HUDEP-2 (cell line): ENCODE data around the gene ZNF14.
"Not testable (repeated sequence)": the region's sequence is repeated elsewhere in the genome, so short reads cannot be mapped to it uniquely, and the experiment has no call there.

Experiments used
- DNase-seq, 76 experiments: peaks; one replicate each; lab custom pipeline; 2025; ENCODE audit not compliant: unreplicated experiment in 76 of 76; lab: John Stamatoyannopoulos, UW

ZNF14 gene

GRCh38 chr19:19732579-19733501 is at the start of gene ZNF14:
ZNF14 (minus strand) TSS chr19:19733112; CDS start chr19:19732958, 154 bp downstream.
- peak in 72 of 76 experiments; percentile 31 to 94 (median 80) for DNase-seq

GRCh38 chr19:19781791-19782190 is 48.9 kb upstream of the ZNF14 start:
- peak in 11 of 76 experiments; percentile 1 to 34 (median 9) for DNase-seq

- DNase-seq: no peak
Observed at GRCh38 chr19:19778666-19779065, 45.8 kb upstream of the ZNF14 start.

GRCh38 chr19:19777692-19778091 is 44.8 kb upstream of the ZNF14 start:
- no peak for DNase-seq

- DNase-seq: peak; percentile 74 to 99 (median 96)
Observed at GRCh38 chr19:19776206-19777008, 43.5 kb upstream of the ZNF14 start.

GRCh38 chr19:19775891-19776205 is 42.9 kb upstream of the ZNF14 start:
- DNase-seq: peak in 1 of 76 experiments; percentile 42

- peak in 2 of 76 experiments; percentile 2 to 7 for DNase-seq
Observed at GRCh38 chr19:19774354-19775033, 41.6 kb upstream of the ZNF14 start.

- DNase-seq: not testable (repeated sequence)
Observed at GRCh38 chr19:19771963-19772362, 39.1 kb upstream of the ZNF14 start.

GRCh38 chr19:19769971-19770370 is 37.1 kb upstream of the ZNF14 start:
- DNase-seq: not testable (repeated sequence)

GRCh38 chr19:19758164-19758563 is 25.3 kb upstream of the ZNF14 start:
- no peak for DNase-seq

- DNase-seq: no peak
Observed at GRCh38 chr19:19752760-19753403, 20.0 kb upstream of the ZNF14 start.

- DNase-seq: no peak
Observed at GRCh38 chr19:19751846-19752245, 18.9 kb upstream of the ZNF14 start.

GRCh38 chr19:19750842-19751790 is 18.2 kb upstream of the ZNF14 start:
- no peak for DNase-seq

- no peak for DNase-seq
Observed at GRCh38 chr19:19749908-19750841, 17.3 kb upstream of the ZNF14 start.

- DNase-seq: no peak
Observed at GRCh38 chr19:19749117-19749907, 16.4 kb upstream of the ZNF14 start.

- DNase-seq: no peak
Observed at GRCh38 chr19:19748249-19748938, 15.5 kb upstream of the ZNF14 start.
